HFF-Myc (cell line): ENCODE data around the gene GREB1L.
"Not testable (repeated sequence)": the region's sequence is repeated elsewhere in the genome, so short reads cannot be mapped to it uniquely, and the experiment has no call there.

Experiments used
- DNase-seq: peaks from one replicate; pipeline ENCODE4 v3.0.0-alpha.2; 2011; ENCODE audit warnings: low read depth; ENCODE audit errors: extremely low read depth
- H3K4me3 ChIP-seq: replicated peaks from 2 replicates; pipeline ENCODE4 v1.5.1; 2011; ENCODE audit warnings: low read depth, mild to moderate bottlenecking, control low read depth, low read length
- CTCF ChIP-seq: IDR thresholded peaks from 2 replicates; pipeline ENCODE4 v1.5.1; 2012; ENCODE audit warnings: mild to moderate bottlenecking, low read depth, low read length, control low read depth; ENCODE audit errors: missing control alignments

The GREB1L gene

GRCh38 chr18:21205695-21206094 lies 36.3 kb upstream of the GREB1L start:
- no peak overlapping the region for H3K4me3 ChIP-seq
- no peak for TF ChIP-seq CTCF
- DNase-seq: no peak

- H3K4me3 ChIP-seq: no peak overlapping the region
- DNase-seq: no peak
- TF ChIP-seq CTCF: no peak
These were observed 31.8 kb upstream of the GREB1L start for GRCh38 chr18:21210278-21210677.

GRCh38 chr18:21210784-21211183 lies 31.2 kb upstream of the GREB1L start:
- TF ChIP-seq CTCF: no peak

GRCh38 chr18:21214409-21214808 lies 27.6 kb upstream of the GREB1L start:
- not testable (repeated sequence) for H3K4me3 ChIP-seq, DNase-seq

More at GRCh38 chr18:21210784-21211183, 31.2 kb upstream of the GREB1L start:
- DNase-seq: no peak
- no peak overlapping the region for H3K4me3 ChIP-seq

- no peak for DNase-seq
- TF ChIP-seq CTCF: no peak
- no peak overlapping the region for H3K4me3 ChIP-seq
These were observed 26.5 kb upstream of the GREB1L start for GRCh38 chr18:21215490-21215889.

GRCh38 chr18:21218862-21219261 lies 23.2 kb upstream of the GREB1L start:
- TF ChIP-seq CTCF: no peak
- no peak for DNase-seq
- no peak overlapping the region for H3K4me3 ChIP-seq

- DNase-seq: no peak
- H3K4me3 ChIP-seq: no peak overlapping the region
- no peak for TF ChIP-seq CTCF
These were observed 11.6 kb upstream of the GREB1L start for GRCh38 chr18:21230436-21230835.
